K562 (cell line): Measurements from ENCODE around the gene SLC38A1. TPM values are rescaled to one million over a fixed set of nuclear protein-coding genes. Genes with fewer than 3 reads are reported as not detected.

ENCODE experiments used
- ATAC-seq: fragments of 200-7000 bp; cut with Tn5 transposase; 3 replicates; pipeline ENCODE4 v1.9.1; 2020; ENCODE audit warnings: moderate library complexity
- BruUV-seq: library from RNA; stranded (reverse); fragments of 400-500 nt; replicated peaks from 2 replicates; lab custom pipeline; 2021; lab: Mats Ljungman, UMichigan
- CTCF ChIA-PET: fragments of 300-600 bp; formaldehyde crosslinking; extraction: SDS; loops from one replicate; lab custom pipeline; 2021; ENCODE audit warnings: low intra/inter-chr PET ratio; lab: Yijun Ruan, JAX
- POLR2A ChIA-PET: fragments of 300-600, 350-650 bp; sonication (Branson Sonifier 250); formaldehyde crosslinking; extraction: SDS; loops from one replicate; lab custom pipeline; 2021; ENCODE audit warnings: antibody characterized with exemption, inconsistent platforms; lab: Yijun Ruan, JAX
- DNase-seq, 4 experiments: peaks; one replicate each; pipeline versions ENCODE4 v3.0.0 to v3.0.0-alpha.2; 2011 to 2018; ENCODE audit warnings: low spot score in 3 of 4, mixed read lengths in 3 of 4; ENCODE audit errors: extremely low read depth in 1 of 4
- FAIRE-seq: peaks from 2 replicates; lab custom pipeline; 2011; peaks lifted over from hg19 to GRCh38; lab: Jason Lieb, UNC
- H2AFZ ChIP-seq: 2 replicates; pipeline ENCODE4 v1.6.0; 2011; ENCODE audit warnings: low read depth, low read length, control low read depth, inconsistent platforms
- H3K27ac ChIP-seq: fragments of 200-600 bp; 3 replicates; pipeline ENCODE4 v1.8.0; 2011; ENCODE audit warnings: low read depth, mild to moderate bottlenecking, control low read depth, inconsistent platforms, low read length, moderate library complexity, mixed read lengths; ENCODE audit errors: extremely low read depth
- H3K27me3 ChIP-seq, 2 experiments: fragments of 300-600 bp in 1 of 2; 2 replicates in 1 of 2; 3 replicates in 1 of 2; pipeline versions ENCODE4 v1.6.0 to v1.8.0; 2011; ENCODE audit warnings: inconsistent platforms in 2 of 2, low read length in 2 of 2, mild to moderate bottlenecking in 1 of 2, mixed read lengths in 1 of 2, moderate library complexity in 1 of 2; ENCODE audit not compliant: control insufficient read depth in 2 of 2, insufficient read depth in 2 of 2
- H3K36me3 ChIP-seq: fragments of 300-600 bp; 3 replicates; pipeline ENCODE4 v1.8.0; 2011; ENCODE audit warnings: mild to moderate bottlenecking, low read length, inconsistent platforms; ENCODE audit not compliant: control insufficient read depth, insufficient read depth
- H3K4me1 ChIP-seq, 2 experiments: fragments of 200-600 bp in 1 of 2; replicated peaks in 1 of 2; 2 replicates in 1 of 2; 3 replicates in 1 of 2; pipeline versions ENCODE4 v1.5.1 to v1.8.0; 2011; ENCODE audit warnings: inconsistent platforms in 2 of 2, low read length in 2 of 2, mild to moderate bottlenecking in 1 of 2, mixed read lengths in 1 of 2, moderate library complexity in 1 of 2; ENCODE audit not compliant: control insufficient read depth in 2 of 2, insufficient read depth in 2 of 2
- H3K4me2 ChIP-seq: 2 replicates; pipeline ENCODE4 v1.6.1; 2011; ENCODE audit warnings: low read length, control low read depth, inconsistent platforms, mixed read lengths; ENCODE audit not compliant: insufficient read depth
- H3K4me3 ChIP-seq: fragments of 200-600 bp; sonication (generic), shearing (Covaris generic); 2 replicates; pipeline ENCODE4 v1.5.1; 2016; ENCODE audit warnings: control low read depth, inconsistent platforms
- H3K79me2 ChIP-seq: fragments of 200-600 bp; 3 replicates; pipeline ENCODE4 v1.8.0; 2011; ENCODE audit warnings: low read length, inconsistent platforms; ENCODE audit not compliant: control insufficient read depth, insufficient read depth
- H3K9ac ChIP-seq, 2 experiments: 2 replicates each; pipeline versions ENCODE4 v1.6.0 to v1.6.1; 2011; ENCODE audit warnings: low read depth in 2 of 2, low read length in 2 of 2, control low read depth in 1 of 2, inconsistent platforms in 1 of 2, mild to moderate bottlenecking in 1 of 2, mixed read lengths in 1 of 2; ENCODE audit not compliant: insufficient read depth in 1 of 2
- H3K9me1 ChIP-seq: one replicate; pipeline ENCODE4 v1.6.0; 2011; ENCODE audit warnings: inconsistent platforms, mild to moderate bottlenecking, low read length, moderate library complexity; ENCODE audit not compliant: control insufficient read depth, insufficient read depth
- H3K9me3 ChIP-seq: replicated peaks from 2 replicates; pipeline ENCODE4 v1.5.1; 2011; ENCODE audit warnings: low read depth, low read length, inconsistent platforms; ENCODE audit not compliant: control insufficient read depth, insufficient read depth
- H4K20me1 ChIP-seq: replicated peaks from 2 replicates; pipeline ENCODE4 v1.6.1; 2011; ENCODE audit warnings: low read length, inconsistent platforms, mixed read lengths; ENCODE audit not compliant: control insufficient read depth, insufficient read depth
- CAMTA2 ChIP-seq: fragments of 250-450 bp; sonication (Bioruptor Pico); conservative IDR thresholded peaks from 2 replicates; pipeline ENCODE4 v1.5.1; 2022
- FOS ChIP-seq: IDR thresholded peaks from 3 replicates; pipeline ENCODE4 v1.6.1; 2011; ENCODE audit not compliant: insufficient read length; ENCODE audit errors: extremely low read depth
- HBP1 ChIP-seq: fragments of 450-650 bp; formaldehyde crosslinking; IDR thresholded peaks from 2 replicates; pipeline ENCODE4 v1.4.0; 2022; ENCODE audit warnings: missing genetic modification characterization
- HOXB6 ChIP-seq: fragments of 250-450 bp; sonication (Bioruptor Pico); IDR thresholded peaks from 2 replicates; pipeline ENCODE4 v1.5.1; 2022; ENCODE audit warnings: mild to moderate bottlenecking, borderline replicate concordance
- MEIS2 ChIP-seq: fragments of 450-650 bp; IDR thresholded peaks from 2 replicates; pipeline ENCODE4 v1.6.1; 2014; ENCODE audit warnings: mild to moderate bottlenecking; ENCODE audit not compliant: partially characterized antibody
- PBX2 ChIP-seq, 2 experiments: IDR thresholded peaks in 1 of 2; conservative IDR thresholded peaks in 1 of 2; 2 replicates each; pipeline ENCODE4 v1.6.1; 2016; ENCODE audit warnings: low read depth in 2 of 2, mild to moderate bottlenecking in 1 of 2, missing compliant biosample characterization in 1 of 2, missing genetic modification characterization in 1 of 2, moderate library complexity in 1 of 2
- POLR3G ChIP-seq: IDR thresholded peaks from 2 replicates; pipeline ENCODE4 v1.6.1; 2011; ENCODE audit not compliant: insufficient read length, insufficient replicate concordance; ENCODE audit errors: extremely low read depth
- SIN3A ChIP-seq, 2 experiments: fragments of 150-350 bp in 1 of 2; IDR thresholded peaks; 2 replicates each; pipeline ENCODE4 v1.6.1; 2011 to 2016; ENCODE audit warnings: borderline replicate concordance in 2 of 2, low read depth in 2 of 2, low read length in 2 of 2, mild to moderate bottlenecking in 2 of 2, moderate library complexity in 2 of 2; ENCODE audit not compliant: control insufficient read depth in 1 of 2
- SNAPC5 ChIP-seq: fragments of 250-450 bp; sonication (Bioruptor Pico); IDR thresholded peaks from 2 replicates; pipeline ENCODE4 v1.8.0; 2021; ENCODE audit warnings: moderate library complexity, mild to moderate bottlenecking, inconsistent platforms
- TCFL5 ChIP-seq: fragments of 250-450 bp; sonication (Bioruptor Pico); conservative IDR thresholded peaks from 2 replicates; pipeline ENCODE4 v1.6.1; 2021; ENCODE audit warnings: mild to moderate bottlenecking, moderate library complexity, matching md5 sums
- TEAD4 ChIP-seq, 2 experiments: sonication (generic) in 1 of 2; formaldehyde crosslinking in 1 of 2; IDR thresholded peaks; 2 replicates each; pipeline versions ENCODE4 v1.6.1 to v1.8.0; 2012 to 2022; ENCODE audit warnings: borderline replicate concordance in 1 of 2, inconsistent platforms in 1 of 2, low read length in 1 of 2, mild to moderate bottlenecking in 1 of 2, missing genetic modification reagents in 1 of 2
- THRB ChIP-seq: fragments of 450-650 bp; formaldehyde crosslinking; conservative IDR thresholded peaks from 2 replicates; pipeline ENCODE4 v1.4.0; 2022; ENCODE audit warnings: mild to moderate bottlenecking, missing genetic modification characterization
- ZNF224 ChIP-seq: sonication (generic); formaldehyde crosslinking; IDR thresholded peaks from 2 replicates; pipeline ENCODE4 v1.8.0; 2022; ENCODE audit warnings: mild to moderate bottlenecking, missing genetic modification reagents
- WGBS: fragments of 100-300 bp; shearing (Covaris generic); methylation state at CpG from one replicate; pipeline ENCODE4 v1.1.6; 2016; ENCODE audit warnings: low coverage, mixed read lengths; ENCODE audit not compliant: insufficient coverage; ENCODE audit errors: missing lambda C conversion rate; 5-methylcytosine and 5-hydroxymethylcytosine counted together
- in situ Hi-C: fragments of 300-500 bp; cut with MboI; formaldehyde crosslinking; loops from 4 replicates; pipeline ENCODE4 v1.15.0; 2018; ENCODE audit warnings: inconsistent platforms, mixed read lengths
- intact Hi-C: fragments of 100-400 bp; cut with micrococcal nuclease; formaldehyde crosslinking; loops from 2 replicates; pipeline ENCODE4 v1.14.2; 2022
- polyA plus RNA-seq, 8 experiments: library from polyadenylated mRNA; depleted of rRNA in 4 of 8; stranded (reverse) in 5 of 8; unstranded in 3 of 8; fragments of >200 nt; fragmentation: Nextera tagmentation in 2 of 8; fragmentation: Illumina TruSeq in 1 of 8; extraction: Ambion mirVana in 2 of 8; extraction: Trizol in 1 of 8; gene quantifications; 2 replicates each; pipeline versions ENCODE4 v1.2.1 to v1.2.3, GENCODE V29; 2011 to 2014; ENCODE audit warnings: inconsistent platforms in 1 of 8, missing spikeins in 1 of 8
- total RNA-seq, 7 experiments: library from RNA; depleted of rRNA in 6 of 7; stranded (reverse); fragments of >200 nt in 6 of 7; fragmentation: Illumina TruSeq in 2 of 7; extraction: Trizol in 2 of 7; gene quantifications; 2 replicates each; pipeline versions ENCODE4 v1.2.1 to v1.2.3, GENCODE V29; 2011 to 2021; ENCODE audit warnings: low replicate concordance in 1 of 7

The SLC38A1 gene
- total and polyA plus RNA-seq, 9 of the 15 experiments (the other 6 are each of a cell fraction or from before 2014, with no cell fraction given): 51.9 to 112 (median 75.0) TPM

GRCh38 chr12:46135750-46136149 lies 133.1 kb downstream of the SLC38A1 start:
- ATAC-seq (no peak), DNase-seq (no peak), FAIRE-seq (no peak)
- ChIA-PET CTCF (no interaction called here), POLR2A (no interaction called here)
- no peak overlapping the region for H3K27ac ChIP-seq
- no peak overlapping the region for H3K9ac ChIP-seq
- H3K27me3 ChIP-seq: no peaks in the 10 kb centered on the region
- in situ Hi-C loops (loop anchor here (25.0 kb wide), 1 partner anchor 877 kb away; no protein-coding TSS in a partner anchor), intact Hi-C loops (no loop called here)
- H3K4me2 ChIP-seq: no peak overlapping the region
- H3K36me3 ChIP-seq: no peaks in the 10 kb centered on the region
- H3K4me1 ChIP-seq: no peaks in the 10 kb centered on the region
- 0% methylated on average over 1 of the region's 1 CpG for WGBS
- no peaks in the 10 kb centered on the region for H3K9me3 ChIP-seq
- H3K9me1 ChIP-seq: no peaks in the 10 kb centered on the region
- no peak overlapping the region for H2AFZ ChIP-seq
- TF ChIP-seq POLR3G (no peak), THRB (no peak), SIN3A (IDR thresholded peaks at IDR 0.05; ENCODE audit: borderline replicate concordance in 2 of 2, control insufficient read depth in 1 of 2, low read depth in 2 of 2, low read length in 2 of 2) (no peak), MEIS2 (no peak), HBP1 (CRISPR knock-in tag) (no peak), PBX2 (CRISPR knock-in tag; IDR thresholded peaks at IDR 0.05; ENCODE audit: low read depth) (no peak), PBX2 (tag; conservative IDR thresholded peaks at IDR 0.05; ENCODE audit: low read depth) (no peak), ZNF224 (no peak), CAMTA2 (CRISPR knock-in tag) (no peak), TCFL5 (no peak), SNAPC5 (CRISPR knock-in tag) (no peak), TEAD4 (IDR thresholded peaks at IDR 0.05; ENCODE audit: low read length) (no peak), TEAD4 (CRISPR knock-in tag; IDR thresholded peaks at IDR 0.05; ENCODE audit: borderline replicate concordance) (no peak), FOS (no peak), HOXB6 (CRISPR knock-in tag) (no peak)
- H3K4me3 ChIP-seq: no peak overlapping the region
- H3K79me2 ChIP-seq: no peaks in the 10 kb centered on the region
- H4K20me1 ChIP-seq: no peaks in the 10 kb centered on the region
- no TSS peak for BruUV-seq
